Measurements from ENCODE around the gene ARFRP1. TPM values are rescaled to one million over a fixed set of nuclear protein-coding genes. Genes with fewer than 3 reads are reported as not detected.
A peak's percentile ranks its signal among the peaks of the same experiment; 100 is the strongest.
"Not testable (repeated sequence)": the region's sequence is repeated elsewhere in the genome, so short reads cannot be mapped to it uniquely, and the experiment has no call there.

ARFRP1 gene
- total RNA-seq, 2 experiments from 2014 or later, result 62.6 to 62.7 TPM

DNA sequence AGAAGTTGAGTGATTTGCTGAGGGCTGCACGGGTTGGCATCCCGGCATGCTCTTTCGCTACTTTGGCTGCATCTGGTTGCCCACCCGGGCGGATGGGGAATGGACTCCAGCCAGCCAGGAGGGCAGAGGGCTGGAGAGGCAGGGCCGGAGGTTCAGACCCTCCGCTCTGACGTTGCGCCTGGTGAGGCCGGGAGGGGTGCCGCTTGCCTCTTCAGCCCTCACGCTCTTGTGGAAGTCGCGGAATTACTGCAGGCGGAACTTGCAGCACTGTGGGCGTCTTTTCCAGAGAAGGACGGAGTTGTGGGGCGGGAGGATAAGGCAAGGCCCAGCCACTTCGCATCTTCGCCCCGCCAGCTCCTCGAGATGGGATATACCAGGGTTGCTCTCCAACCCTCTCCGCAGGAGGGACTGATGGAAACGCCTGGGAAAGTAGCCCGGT lies 49.0 kb downstream of the ARFRP1 start:
- Mint-ChIP-seq H3K27ac (peak overlapping the region; percentile 93), H3K9me3 (ENCODE audit: low read depth) (no peaks in the 10 kb centered on the region), H3K27me3 (no peaks in the 10 kb centered on the region), H3K4me1 (peaks cover 35% of the 10 kb centered on the region), H3K36me3 (peaks cover 5% of the 10 kb centered on the region), H3K4me3 (peak overlapping the region; percentile 95)
- ATAC-seq, result peak; percentile 12
- no peak for DNase-seq
- CTCF ChIA-PET, result interaction anchor here (0.8 to 1.9 kb wide), 16 partner anchors 17 to 206 kb away, joined by 3 to 14 read pairs (median 4); partner anchors contain the start of genes GMEB2, HELZ2, LIME1 and TPD52L2

GRCh38 chr20:63657937-63658748 lies 49.6 kb downstream of the ARFRP1 start, which contains the start of gene RTEL1:
RTEL1 (plus strand) TSS chr20:63658312; CDS start chr20:63659403, 1,091 bp downstream.
- CTCF ChIA-PET, result interaction anchor here (0.7 to 1.9 kb wide), 17 partner anchors 16 to 207 kb away, joined by 3 to 14 read pairs (median 4); partner anchors contain the start of genes GMEB2, HELZ2, LIME1 and TPD52L2
- DNase-seq, result peak; percentile 92
- Mint-ChIP-seq H3K27me3 (no peaks in the 10 kb centered on the region), H3K9me3 (ENCODE audit: low read depth) (no peaks in the 10 kb centered on the region), H3K4me1 (peaks cover 36% of the 10 kb centered on the region), H3K36me3 (peaks cover 5% of the 10 kb centered on the region), H3K27ac (peak within 1 kb of the TSS; percentile 93), H3K4me3 (peak within 1 kb of the TSS; percentile 95)
- peak; percentile 89 for ATAC-seq

DNA sequence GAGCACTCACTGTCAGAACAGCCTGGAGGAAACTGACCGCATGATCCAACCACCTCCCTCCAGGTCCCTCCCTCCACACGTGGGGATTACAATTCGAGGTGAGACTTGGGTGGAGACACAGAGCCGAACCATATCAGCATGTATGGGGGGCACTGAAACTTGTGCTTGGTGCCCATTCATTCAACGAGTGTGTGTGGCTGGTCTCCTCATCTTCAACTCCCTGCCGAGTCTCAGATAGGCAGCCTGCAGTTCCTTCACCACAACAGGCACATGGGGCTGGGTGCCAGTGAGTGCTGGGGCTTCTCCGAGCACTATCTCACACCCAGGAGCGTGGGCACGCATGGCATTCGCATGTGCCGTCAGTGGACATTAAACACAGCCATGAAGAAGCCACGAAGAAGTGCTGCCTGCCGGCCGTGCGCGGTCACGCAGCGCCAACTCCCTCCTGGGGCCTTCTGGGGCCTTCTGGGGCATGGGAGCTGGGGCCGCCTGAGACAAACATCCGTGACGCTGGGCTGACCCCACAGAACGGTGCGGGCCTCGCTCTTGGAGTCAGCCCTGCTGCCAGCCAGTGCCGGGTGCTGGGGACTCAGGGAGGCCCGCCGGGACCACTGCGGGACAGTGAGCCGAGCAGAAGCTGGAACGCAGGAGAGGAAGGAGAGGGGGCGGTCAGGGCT lies 50.4 kb downstream of the ARFRP1 start:
- no peaks in the 10 kb centered on the region for H3K27me3 Mint-ChIP-seq
- peak overlapping the region; percentile 95 for H3K4me3 Mint-ChIP-seq
- peaks cover 5% of the 10 kb centered on the region for H3K36me3 Mint-ChIP-seq
- H3K4me1 Mint-ChIP-seq, result peaks cover 36% of the 10 kb centered on the region
- CTCF ChIA-PET, result interaction anchor here (1.0 to 1.9 kb wide), 10 partner anchors 15 to 208 kb away, joined by 3 to 14 read pairs (median 4); partner anchors contain the start of genes HELZ2, LIME1 and TPD52L2
- H3K27ac Mint-ChIP-seq, result peak overlapping the region; percentile 93
- DNase-seq, result no peak
- no peaks in the 10 kb centered on the region for H3K9me3 Mint-ChIP-seq (ENCODE audit: low read depth)
- ATAC-seq, result no peak

DNA sequence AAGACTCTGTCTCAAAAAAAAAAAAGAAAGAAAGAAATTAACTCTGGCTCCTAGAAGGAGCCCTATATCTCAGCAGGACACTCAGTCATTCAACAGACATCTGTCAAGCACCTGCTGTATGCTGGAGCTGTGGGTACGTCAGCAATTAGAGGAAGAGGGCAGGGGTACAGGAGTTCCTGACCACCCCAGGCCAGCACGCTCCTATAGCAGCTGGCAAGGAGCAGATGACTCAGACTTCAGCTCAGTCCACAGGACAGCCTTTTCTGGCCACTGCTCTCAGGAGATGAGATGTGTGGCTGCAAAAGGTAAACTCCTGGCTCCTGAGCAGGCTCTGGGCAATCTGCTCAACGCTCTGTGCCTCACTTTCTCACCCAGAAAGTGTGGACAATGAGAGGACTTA lies 51.3 kb downstream of the ARFRP1 start:
- no peak overlapping the region for H3K4me3 Mint-ChIP-seq
- peaks cover 39% of the 10 kb centered on the region for H3K4me1 Mint-ChIP-seq
- ATAC-seq, result no peak
- H3K27me3 Mint-ChIP-seq, result peaks cover 3% of the 10 kb centered on the region
- peaks cover 2% of the 10 kb centered on the region for H3K36me3 Mint-ChIP-seq
- CTCF ChIA-PET, result no interaction called here
- H3K9me3 Mint-ChIP-seq (ENCODE audit: low read depth), result no peaks in the 10 kb centered on the region
- H3K27ac Mint-ChIP-seq, result no peak overlapping the region
- DNase-seq, result no peak

- Mint-ChIP-seq H3K4me1 (peaks cover 39% of the 10 kb centered on the region), H3K9me3 (ENCODE audit: low read depth) (no peaks in the 10 kb centered on the region), H3K27me3 (peaks cover 6% of the 10 kb centered on the region), H3K27ac (no peak overlapping the region), H3K4me3 (no peak overlapping the region), H3K36me3 (peaks cover 2% of the 10 kb centered on the region)
- CTCF ChIA-PET, result interaction anchor here (1.0 kb wide), 1 partner anchor 13 kb away, joined by 3 read pairs; no protein-coding TSS in a partner anchor
- ATAC-seq (no peak), DNase-seq (no peak)
These were observed 52.5 kb downstream of the ARFRP1 start for GRCh38 chr20:63655249-63655648.

- Mint-ChIP-seq H3K4me3 (peak overlapping the region; percentile 70), H3K4me1 (peaks cover 31% of the 10 kb centered on the region), H3K9me3 (ENCODE audit: low read depth) (no peaks in the 10 kb centered on the region), H3K27ac (peak overlapping the region; percentile 56), H3K27me3 (peaks cover 6% of the 10 kb centered on the region), H3K36me3 (no peaks in the 10 kb centered on the region)
- ATAC-seq (no peak), DNase-seq (no peak)
- CTCF ChIA-PET, result interaction anchor here (1.0 to 1.5 kb wide), 3 partner anchors 12 to 29 kb away, joined by 3 to 7 read pairs (median 4); no protein-coding TSS in a partner anchor
These were observed 53.7 kb downstream of the ARFRP1 start for GRCh38 chr20:63653974-63654668.

DNA sequence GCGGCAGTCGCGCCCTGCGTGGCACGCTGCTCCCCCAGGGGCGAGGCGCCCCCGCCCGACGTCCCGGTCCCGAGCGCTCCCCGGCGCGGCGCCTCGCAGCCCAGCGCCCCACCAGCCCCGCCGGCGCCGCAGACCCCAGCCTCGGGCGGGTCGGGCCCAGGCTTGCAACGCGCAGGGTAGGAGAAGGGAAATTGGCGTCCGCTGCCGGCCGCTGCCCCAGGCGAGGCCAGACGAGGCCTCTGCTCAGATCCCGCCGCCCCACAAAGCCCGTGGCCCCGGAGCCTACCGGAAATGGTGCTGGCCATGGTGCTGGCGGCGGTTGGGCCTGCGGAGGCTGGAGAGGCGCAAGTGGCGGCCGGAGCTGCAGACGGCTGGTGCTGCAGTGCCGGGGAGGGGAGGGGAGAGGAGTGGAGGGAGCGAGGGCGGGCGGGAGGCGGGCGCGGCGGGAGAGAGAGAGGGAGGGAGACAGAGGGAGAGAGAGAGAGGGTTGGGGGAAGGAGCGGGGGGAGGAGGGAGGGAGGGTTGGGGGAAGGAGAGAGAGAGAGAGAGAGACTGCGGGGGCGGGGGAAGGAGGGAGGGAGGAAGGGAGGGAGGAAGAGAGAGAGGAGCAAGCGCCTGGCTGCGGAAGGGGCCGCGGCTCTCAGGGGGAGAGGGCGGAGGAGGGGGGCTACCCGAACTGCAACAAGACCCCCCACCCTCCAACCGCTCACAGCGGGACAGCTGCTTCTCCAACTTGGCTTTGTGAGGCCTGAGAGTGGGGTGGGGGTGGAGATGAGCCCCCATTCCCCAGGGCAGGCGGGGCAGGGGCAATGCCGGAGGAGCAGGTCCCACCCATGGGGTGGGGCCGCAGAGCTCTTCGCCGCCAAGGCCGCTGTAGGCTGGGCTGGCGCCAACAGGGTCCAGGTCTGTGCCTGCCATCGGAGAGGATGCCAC lies 54.5 kb downstream of the ARFRP1 start, which contains the start of gene STMN3:
Gene STMN3, minus strand, starts transcription at position 384 of the 933 bp plus-strand sequence. Its CDS starts 79 bp downstream, at position 305.
- ATAC-seq (peak; percentile 56), DNase-seq (peak; percentile 84)
- Mint-ChIP-seq H3K9me3 (ENCODE audit: low read depth) (no peaks in the 10 kb centered on the region), H3K4me1 (peaks cover 26% of the 10 kb centered on the region), H3K27ac (peak within 1 kb of the TSS; percentile 56), H3K4me3 (peak within 1 kb of the TSS; percentile 70), H3K36me3 (no peaks in the 10 kb centered on the region), H3K27me3 (peaks cover 6% of the 10 kb centered on the region)
- CTCF ChIA-PET, result interaction anchor here (1.1 to 1.5 kb wide), 2 partner anchors 12 to 28 kb away, joined by 4 to 7 read pairs; no protein-coding TSS in a partner anchor

DNA sequence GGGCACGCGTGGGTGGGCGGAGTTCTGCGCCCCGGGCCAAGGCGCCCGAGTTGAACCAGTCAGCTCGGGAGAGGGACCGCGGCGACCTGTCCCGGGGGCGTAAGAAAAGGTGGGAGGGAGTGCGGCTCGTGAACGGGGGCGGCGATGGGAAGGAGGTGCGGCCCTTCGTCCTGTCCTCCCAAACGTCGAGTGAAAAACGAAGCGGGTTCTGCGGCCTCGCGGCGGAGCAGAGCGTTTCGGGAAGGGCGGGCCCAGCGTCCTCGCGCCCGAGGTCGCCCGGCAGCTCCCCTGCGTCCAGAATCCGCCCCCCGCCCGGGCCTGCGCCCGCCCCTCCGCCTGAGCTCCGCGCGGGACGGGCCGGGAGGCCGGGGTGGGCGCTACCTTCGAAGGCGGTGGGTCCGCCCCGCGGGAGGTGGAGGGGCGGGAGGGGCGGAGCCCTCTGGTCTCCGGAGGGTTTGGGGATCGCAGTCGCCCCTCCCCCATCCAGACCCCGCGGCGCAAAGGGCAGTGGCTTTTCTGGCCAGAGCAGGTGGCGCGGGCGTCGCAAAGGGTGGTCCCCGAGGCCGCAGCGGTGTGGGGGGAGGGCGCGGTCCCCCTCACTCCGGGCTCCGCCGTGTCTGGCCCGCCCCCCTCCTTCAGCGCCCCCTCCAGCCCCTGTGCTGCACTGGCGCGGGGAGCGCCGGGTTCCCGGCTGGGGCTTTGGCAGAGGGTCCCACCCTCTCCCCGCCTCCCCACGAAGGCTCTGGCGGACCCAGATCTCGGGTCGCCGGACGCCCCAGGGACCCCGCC lies 55.4 kb downstream of the ARFRP1 start:
- H3K9me3 Mint-ChIP-seq (ENCODE audit: low read depth), result no peaks in the 10 kb centered on the region
- peak; percentile 40 for ATAC-seq
- peaks cover 20% of the 10 kb centered on the region for H3K4me1 Mint-ChIP-seq
- no peak for DNase-seq
- H3K4me3 Mint-ChIP-seq, result peak overlapping the region; percentile 36
- CTCF ChIA-PET, result interaction anchor here (1.0 to 1.5 kb wide), 2 partner anchors 10 to 11 kb away, joined by 5 to 7 read pairs; no protein-coding TSS in a partner anchor
- H3K27ac Mint-ChIP-seq, result no peak overlapping the region
- H3K27me3 Mint-ChIP-seq, result peaks cover 6% of the 10 kb centered on the region
- no peaks in the 10 kb centered on the region for H3K36me3 Mint-ChIP-seq

GRCh38 chr20:63651942-63652191 lies 55.9 kb downstream of the ARFRP1 start:
- CTCF ChIA-PET, result interaction anchor here (1.0 kb wide), 1 partner anchor 10 kb away, joined by 5 read pairs; no protein-coding TSS in a partner anchor

DNA sequence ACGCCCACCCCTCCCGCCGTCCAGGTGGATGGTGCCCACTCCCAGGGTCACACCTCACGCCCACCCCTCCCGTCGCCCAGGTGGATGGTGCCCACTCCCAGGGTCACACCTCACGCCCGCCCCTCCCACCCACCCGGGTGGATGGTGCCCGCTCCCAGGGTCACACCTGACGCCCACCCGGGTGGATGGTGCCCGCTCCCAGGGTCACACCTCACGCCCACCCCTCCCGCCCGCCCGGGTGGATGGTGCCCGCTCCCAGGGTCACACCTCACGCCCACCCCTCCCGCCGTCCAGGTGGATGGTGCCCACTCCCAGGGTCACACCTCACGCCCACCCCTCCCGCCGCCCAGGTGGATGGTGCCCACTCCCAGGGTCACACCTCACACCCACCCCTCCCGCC lies 57.3 kb downstream of the ARFRP1 start:
- H3K9me3 Mint-ChIP-seq (ENCODE audit: low read depth); H3K4me3 Mint-ChIP-seq; ATAC-seq; DNase-seq; H3K36me3 Mint-ChIP-seq; CTCF ChIA-PET; H3K27ac Mint-ChIP-seq; H3K27me3 Mint-ChIP-seq: not testable (repeated sequence)
- peaks cover 15% of the 10 kb centered on the region for H3K4me1 Mint-ChIP-seq

More at GRCh38 chr20:63651942-63652191, 55.9 kb downstream of the ARFRP1 start:
- no peak for DNase-seq
- ATAC-seq, result no peak
- Mint-ChIP-seq H3K27me3 (peaks cover 6% of the 10 kb centered on the region), H3K36me3 (no peaks in the 10 kb centered on the region), H3K9me3 (ENCODE audit: low read depth) (no peaks in the 10 kb centered on the region), H3K27ac (no peak overlapping the region), H3K4me1 (peaks cover 15% of the 10 kb centered on the region), H3K4me3 (peak overlapping the region; percentile 36)

DNA sequence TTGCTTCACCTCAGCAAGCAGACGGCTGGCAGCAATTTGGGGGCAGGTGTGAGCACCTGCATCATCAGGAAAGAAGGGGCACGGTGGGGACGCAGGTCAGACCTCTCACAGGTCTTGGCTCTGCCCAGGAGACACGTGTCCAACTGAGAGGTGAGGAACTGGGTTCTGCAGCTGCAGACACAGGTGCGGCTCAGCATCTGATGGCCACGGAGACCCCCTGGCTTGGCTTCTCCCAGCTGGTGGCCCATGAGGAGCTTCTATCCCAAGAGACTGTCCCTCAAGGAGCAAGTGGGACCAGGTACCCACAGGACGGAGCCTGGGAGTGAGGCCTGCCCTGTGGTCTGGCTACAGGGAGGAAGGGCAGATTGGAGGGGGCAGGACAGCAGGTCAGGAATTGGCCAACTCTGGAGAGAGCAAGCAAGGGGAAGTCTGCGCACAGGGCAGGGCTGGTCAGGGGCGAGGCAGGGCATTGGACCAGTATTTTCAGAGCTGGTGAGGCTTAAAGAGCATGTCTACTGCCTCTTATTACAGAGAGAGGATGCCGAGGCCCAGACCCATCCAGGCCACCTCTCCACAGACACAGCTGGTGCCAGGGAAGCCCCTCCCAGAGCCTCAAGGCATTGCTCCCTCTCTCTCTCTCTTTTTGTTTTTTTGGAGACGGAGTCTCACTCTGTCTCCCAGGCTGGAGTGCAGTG lies 58.7 kb downstream of the ARFRP1 start:
- H3K4me1 Mint-ChIP-seq, result peaks cover 7% of the 10 kb centered on the region
- peaks cover 6% of the 10 kb centered on the region for H3K27me3 Mint-ChIP-seq
- no peak overlapping the region for H3K27ac Mint-ChIP-seq
- no peaks in the 10 kb centered on the region for H3K9me3 Mint-ChIP-seq (ENCODE audit: low read depth)
- DNase-seq (no peak), ATAC-seq (no peak)
- H3K36me3 Mint-ChIP-seq, result no peaks in the 10 kb centered on the region
- CTCF ChIA-PET, result no interaction called here
- H3K4me3 Mint-ChIP-seq, result no peak overlapping the region
